GM12892 (cell line): ENCODE results near the gene CHI3L1.

Experiments used
- POLR2A ChIP-seq: IDR thresholded peaks from 2 replicates; pipeline ENCODE4 v1.6.1; 2011; ENCODE audit warnings: low read depth, low read length, control low read depth
- POLR2AphosphoS5 ChIP-seq: IDR thresholded peaks from 2 replicates; pipeline ENCODE4 v1.6.1; 2011; ENCODE audit warnings: low read depth, low read length, control low read depth
- TAF1 ChIP-seq: IDR thresholded peaks from 2 replicates; pipeline ENCODE4 v1.6.1; 2011; ENCODE audit warnings: low read depth, mild to moderate bottlenecking, control low read depth, low read length, borderline replicate concordance

- TF ChIP-seq POLR2A (no peak), POLR2AphosphoS5 (no peak), TAF1 (no peak)
Observed at GRCh38 chr1:203158423-203158822, 28.1 kb downstream of the CHI3L1 start.
